Right ventricle myocardium superior (tissue), 1 donor: Measurements from ENCODE around the gene GALNT10. TPM values are rescaled to one million over a fixed set of nuclear protein-coding genes. Genes with fewer than 3 reads are reported as not detected.

ENCODE experiments used
- ATAC-seq: fragments of 200-7000 bp; cut with Tn5 transposase; one replicate; pipeline ENCODE4 v1.9.1; 2020; ENCODE audit warnings: mild to moderate bottlenecking; ENCODE audit not compliant: poor library complexity
- DNase-seq: peaks from one replicate; pipeline ENCODE4 v3.0.0-alpha.2; 2020
- intact Hi-C: fragments of 100-400 bp; cut with DNase I; formaldehyde crosslinking; loops from one replicate; pipeline ENCODE4 v1.11.2; 2022
- total RNA-seq: library from RNA; stranded (reverse); fragmentation: NEBNext Ultra II Directional; extraction: Animal tissue kit (Norgen Biotek cat#: 25700); gene quantifications from one replicate; pipeline ENCODE4 v1.2.1, GENCODE V29; 2021
- donor health status: DM: no; HTN: yes; CAD: no; lungs with severe emphysema.

The GALNT10 gene
- total RNA-seq, 1 donor from 2014 or later = 12.3 TPM

DNA sequence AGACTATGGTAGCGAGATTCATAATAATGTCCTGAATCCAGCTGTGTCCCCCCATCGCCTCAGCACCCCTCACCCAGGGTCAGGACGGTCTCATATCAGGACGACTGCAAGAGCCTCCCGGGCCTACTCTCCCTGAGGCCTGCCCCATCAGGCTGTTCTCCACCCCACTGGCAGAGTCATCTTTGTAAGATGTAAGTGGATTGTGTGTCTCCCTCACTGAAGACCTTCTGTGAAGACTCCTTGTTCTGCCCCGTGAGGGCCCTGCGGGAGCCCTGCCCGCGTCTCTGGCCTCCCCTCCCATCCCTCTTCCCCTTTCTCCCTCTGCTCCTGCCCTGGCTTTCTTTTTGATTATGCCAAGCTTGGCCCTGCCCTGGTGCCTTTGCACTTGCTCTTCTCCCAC, 211.4 kb downstream of the GALNT10 start:
- ATAC-seq = no peak
- DNase-seq = no peak
- intact Hi-C loops = loop anchor here (5.0 to 10.0 kb wide), 2 partner anchors 217 to 330 kb away; no protein-coding TSS in a partner anchor

DNA sequence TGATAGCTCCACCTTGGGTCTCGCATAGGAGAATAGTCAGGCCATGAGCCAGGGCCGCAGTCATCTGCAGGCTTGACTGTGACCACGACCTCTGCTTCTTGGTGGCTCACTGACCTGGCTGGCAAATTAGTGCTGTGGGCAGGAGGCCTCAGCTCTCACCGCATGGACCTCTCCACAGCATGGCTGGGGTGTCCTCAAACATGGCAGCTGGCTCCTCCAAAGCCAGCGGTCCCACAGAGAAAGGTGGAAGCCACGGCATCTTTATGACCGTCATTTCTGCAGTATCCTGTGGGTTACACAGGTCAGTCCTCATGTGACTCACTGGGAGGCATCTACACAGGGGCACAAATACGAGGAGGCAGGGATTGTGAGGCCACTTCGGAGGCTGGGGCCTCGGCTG, 212.1 kb downstream of the GALNT10 start:
- intact Hi-C loops = loop anchor here (5.0 to 10.0 kb wide), 2 partner anchors 218 to 330 kb away; no protein-coding TSS in a partner anchor
- ATAC-seq (no peak), DNase-seq (no peak)

- ATAC-seq = no peak
- intact Hi-C loops = loop anchor here (5.0 to 10.0 kb wide), 2 partner anchors 218 to 331 kb away; no protein-coding TSS in a partner anchor
- DNase-seq = no peak
Measured at GRCh38 chr5:154403234-154403633, 212.7 kb downstream of the GALNT10 start.

- intact Hi-C loops = loop anchor here (5.0 to 10.0 kb wide), 2 partner anchors 219 to 332 kb away; no protein-coding TSS in a partner anchor
- ATAC-seq (no peak), DNase-seq (no peak)
Measured at GRCh38 chr5:154403776-154404387, 213.3 kb downstream of the GALNT10 start.

DNA sequence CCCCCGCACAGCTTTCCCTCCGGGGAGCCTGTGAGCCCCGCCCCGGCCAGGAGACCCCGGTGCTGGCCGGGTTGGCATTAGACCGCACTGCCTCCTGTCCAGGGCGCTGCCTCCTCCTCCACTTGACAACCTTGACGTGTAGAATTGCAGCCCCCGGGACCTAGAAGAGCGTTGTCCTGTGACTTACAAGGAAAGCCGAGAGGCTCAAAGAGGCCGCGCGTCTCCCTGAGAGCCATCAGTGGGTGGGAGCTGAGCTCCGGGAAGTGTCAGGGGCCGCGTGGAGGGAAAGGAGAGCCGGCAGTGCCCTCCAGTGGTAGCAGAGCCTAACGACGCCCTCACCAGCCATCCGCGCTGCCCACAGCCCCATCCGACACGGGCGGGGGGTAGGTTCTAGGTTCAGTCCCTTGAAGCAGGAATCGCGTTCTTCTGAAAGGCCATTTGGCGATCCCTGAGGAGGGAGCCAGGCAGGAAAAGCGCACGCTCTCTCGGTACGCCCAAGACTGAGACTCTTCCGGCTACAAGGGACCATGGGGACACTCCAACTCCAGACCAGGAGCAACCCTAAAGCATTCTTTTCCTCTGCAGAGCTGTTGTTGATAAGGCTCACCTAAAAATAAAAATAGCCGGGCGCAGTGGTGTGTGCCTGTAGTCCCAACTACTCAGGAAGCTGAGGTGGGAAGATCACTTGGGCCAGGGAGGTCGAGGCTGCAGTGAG, 214.7 kb downstream of the GALNT10 start:
- ATAC-seq (peak; percentile 99), DNase-seq (peak; percentile 88)
- intact Hi-C loops = loop anchor here (10.0 kb wide), 1 partner anchor 220 kb away; no protein-coding TSS in a partner anchor

DNA sequence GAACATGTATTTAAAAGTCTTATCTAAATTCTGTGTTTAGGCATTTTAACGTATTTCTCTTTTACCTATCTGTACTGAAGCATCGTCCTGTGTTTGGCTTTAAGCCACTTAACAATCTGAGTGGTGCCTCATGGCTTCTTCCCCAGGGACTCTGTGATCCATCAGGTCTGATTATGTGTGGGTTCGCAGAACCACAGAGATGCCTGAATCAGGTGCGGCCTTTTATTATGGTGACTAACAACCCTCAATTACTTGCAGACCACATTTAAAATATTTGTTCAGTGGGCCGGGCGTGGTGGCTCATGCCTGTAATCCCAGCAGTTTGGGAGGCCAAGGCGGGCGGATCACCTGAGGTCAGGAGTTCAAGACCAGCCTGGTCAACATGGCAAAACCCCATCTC, 215.7 kb downstream of the GALNT10 start:
- no peak for DNase-seq
- intact Hi-C loops = loop anchor here (10.0 kb wide), 1 partner anchor 221 kb away; no protein-coding TSS in a partner anchor
- ATAC-seq = no peak

- ATAC-seq = no peak
- intact Hi-C loops = loop anchor here (10.0 kb wide), 1 partner anchor 222 kb away; no protein-coding TSS in a partner anchor
- DNase-seq = no peak
Measured at GRCh38 chr5:154406826-154407225, 216.3 kb downstream of the GALNT10 start.

- no peak for ATAC-seq
- intact Hi-C loops = loop anchor here (10.0 kb wide), 1 partner anchor 224 kb away; no protein-coding TSS in a partner anchor
- DNase-seq = no peak
Measured at GRCh38 chr5:154408811-154409210, 218.3 kb downstream of the GALNT10 start.

DNA sequence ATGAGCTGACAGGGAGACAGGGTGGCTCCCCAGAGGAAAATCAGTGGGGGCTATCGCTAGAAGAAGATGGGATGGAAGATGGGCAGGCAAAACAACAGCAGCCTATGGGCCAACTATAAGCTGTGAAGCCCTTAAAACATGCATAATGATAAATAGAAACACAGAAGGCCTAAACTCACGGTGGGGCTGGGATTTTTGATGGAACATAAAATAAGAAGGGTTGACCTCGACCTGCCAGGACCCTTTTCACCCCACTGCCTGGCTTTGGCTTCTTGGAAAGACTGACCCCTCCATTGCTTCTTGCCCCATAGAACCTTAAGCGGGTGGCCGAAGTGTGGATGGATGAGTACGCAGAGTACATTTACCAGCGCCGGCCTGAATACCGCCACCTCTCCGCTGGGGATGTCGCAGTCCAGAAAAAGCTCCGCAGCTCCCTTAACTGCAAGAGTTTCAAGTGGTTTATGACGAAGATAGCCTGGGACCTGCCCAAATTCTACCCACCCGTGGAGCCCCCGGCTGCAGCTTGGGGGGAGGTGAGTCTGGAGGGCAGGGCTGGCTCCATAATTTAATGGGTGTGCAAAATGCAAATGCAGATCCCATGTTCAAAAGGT, 218.8 kb downstream of the GALNT10 start:
- intact Hi-C loops = loop anchor here (10.0 kb wide), 1 partner anchor 225 kb away; no protein-coding TSS in a partner anchor
- ATAC-seq = no peak
- DNase-seq = no peak

DNA sequence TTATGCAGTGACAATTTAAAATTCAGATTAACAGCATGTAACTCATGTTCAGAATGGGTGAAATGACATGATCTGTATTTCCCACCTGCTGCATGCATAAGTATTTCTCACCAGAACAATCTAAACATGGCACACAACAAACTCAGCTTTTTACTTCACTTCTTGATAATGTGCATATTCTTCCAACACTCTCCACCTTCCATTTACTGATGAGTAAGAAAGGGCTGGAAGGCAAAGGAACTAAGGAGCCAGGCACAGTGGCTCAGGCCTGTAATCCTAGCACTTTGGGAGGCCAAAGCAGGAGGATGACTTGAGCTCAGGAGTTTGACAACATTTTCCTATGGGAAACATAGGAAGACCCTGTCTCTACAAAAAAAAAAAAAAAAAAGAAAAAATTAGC, 219.5 kb downstream of the GALNT10 start:
- intact Hi-C loops = no loop called here
- ATAC-seq = no peak
- DNase-seq = no peak

GRCh38 chr5:154410786-154411185, 220.3 kb downstream of the GALNT10 start:
- ATAC-seq (no peak), DNase-seq (no peak)
- intact Hi-C loops = no loop called here

DNA sequence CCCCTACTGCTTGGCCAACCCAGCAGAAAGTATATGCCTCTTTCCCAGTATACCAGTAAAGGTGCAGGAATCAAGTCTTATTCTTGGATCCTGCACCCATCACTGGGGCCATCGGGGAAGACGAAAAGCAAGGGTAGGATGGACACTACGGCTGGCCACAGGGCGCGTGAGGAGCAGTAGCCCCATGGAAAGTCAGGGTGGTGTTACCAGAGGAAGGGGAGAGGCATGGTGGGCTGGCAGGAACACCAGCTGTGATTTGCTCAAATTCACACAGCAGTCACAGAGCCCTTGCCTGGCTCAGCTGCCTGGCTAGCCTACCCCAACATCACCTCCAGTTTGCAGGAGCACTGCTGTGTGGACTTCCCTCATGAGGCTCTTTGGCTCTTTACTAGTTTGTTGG, 220.8 kb downstream of the GALNT10 start:
- ATAC-seq = no peak
- intact Hi-C loops = no loop called here
- no peak for DNase-seq

DNA sequence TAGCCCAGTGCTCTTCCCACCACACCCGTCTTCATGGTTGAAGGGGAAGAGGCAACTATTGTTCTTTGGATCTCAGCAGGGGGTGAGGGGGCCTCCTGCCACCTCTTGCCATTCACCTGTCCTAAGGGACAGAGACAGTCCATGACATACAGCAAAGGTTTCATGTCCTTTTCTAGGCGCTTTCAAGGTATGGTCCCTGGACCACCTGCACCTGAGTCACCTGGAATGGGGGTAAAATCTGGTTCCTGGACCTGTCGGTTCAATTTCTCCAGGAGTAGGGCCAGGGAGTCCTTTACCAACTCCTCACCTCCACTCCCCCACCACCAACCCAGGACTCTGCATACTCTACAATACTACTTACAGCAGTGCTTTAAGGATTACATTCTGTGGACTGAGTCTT, 221.8 kb downstream of the GALNT10 start:
- DNase-seq (no peak), ATAC-seq (no peak)
- intact Hi-C loops = no loop called here

GRCh38 chr5:154412925-154413324, 222.4 kb downstream of the GALNT10 start:
- intact Hi-C loops = no loop called here
- ATAC-seq (no peak), DNase-seq (no peak)

DNA sequence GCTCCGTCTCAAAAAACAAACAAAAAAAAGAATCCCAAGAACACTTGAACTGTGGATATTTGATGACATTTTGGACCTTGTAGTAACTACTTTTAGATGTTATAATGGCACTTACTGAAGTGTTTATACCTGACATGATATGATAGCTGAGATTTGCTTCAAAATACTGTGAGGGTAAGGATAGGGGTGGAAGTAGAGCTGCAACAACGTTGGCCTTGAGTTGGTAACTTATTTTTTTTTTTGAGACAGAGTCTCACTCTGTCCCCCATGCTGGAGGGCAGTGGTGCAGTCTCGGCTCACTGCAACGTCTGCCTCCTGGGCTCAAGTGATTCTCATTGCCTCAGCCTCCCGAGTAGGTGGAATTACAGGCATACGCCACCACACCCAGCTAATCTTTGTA, 224.6 kb downstream of the GALNT10 start:
- no peak for ATAC-seq
- DNase-seq = no peak
- intact Hi-C loops = no loop called here

- DNase-seq = no peak
- no peak for ATAC-seq
- intact Hi-C loops = no loop called here
Measured at GRCh38 chr5:154418344-154418820, 227.8 kb downstream of the GALNT10 start.

DNA sequence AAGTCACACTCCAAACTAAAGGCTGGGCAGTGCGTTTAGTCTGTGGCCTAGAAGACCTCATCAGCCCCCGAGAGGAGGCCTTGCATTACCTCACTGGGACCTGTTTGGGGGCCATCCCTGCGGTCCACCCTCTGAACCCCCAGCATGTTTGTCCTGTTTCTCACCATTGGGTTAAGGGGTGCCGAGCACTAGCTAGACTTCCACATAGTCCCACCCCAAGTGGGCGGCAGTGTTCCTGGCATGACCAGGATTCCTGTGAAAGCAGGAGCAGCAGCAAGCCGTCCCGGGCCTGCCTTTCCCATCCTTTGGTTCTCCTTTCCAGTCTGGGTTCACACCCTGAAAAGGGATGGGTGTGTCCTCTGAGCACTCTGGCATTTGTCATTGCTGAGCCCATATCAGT, 228.7 kb downstream of the GALNT10 start:
- intact Hi-C loops = no loop called here
- ATAC-seq = no peak
- DNase-seq = no peak

GRCh38 chr5:154421868-154422267, 231.3 kb downstream of the GALNT10 start:
- ATAC-seq = no peak
- DNase-seq = no peak
- intact Hi-C loops = no loop called here

- DNase-seq (no peak), ATAC-seq (no peak)
- intact Hi-C loops = no loop called here
Measured at GRCh38 chr5:154422298-154422697, 231.8 kb downstream of the GALNT10 start.
